Measurements from ENCODE around the gene TKTL1. TPM values are rescaled to one million over a fixed set of nuclear protein-coding genes. Genes with fewer than 3 reads are reported as not detected.

The TKTL1 gene
- total RNA-seq, 4 donors from 2014 or later, result not detected

DNA sequence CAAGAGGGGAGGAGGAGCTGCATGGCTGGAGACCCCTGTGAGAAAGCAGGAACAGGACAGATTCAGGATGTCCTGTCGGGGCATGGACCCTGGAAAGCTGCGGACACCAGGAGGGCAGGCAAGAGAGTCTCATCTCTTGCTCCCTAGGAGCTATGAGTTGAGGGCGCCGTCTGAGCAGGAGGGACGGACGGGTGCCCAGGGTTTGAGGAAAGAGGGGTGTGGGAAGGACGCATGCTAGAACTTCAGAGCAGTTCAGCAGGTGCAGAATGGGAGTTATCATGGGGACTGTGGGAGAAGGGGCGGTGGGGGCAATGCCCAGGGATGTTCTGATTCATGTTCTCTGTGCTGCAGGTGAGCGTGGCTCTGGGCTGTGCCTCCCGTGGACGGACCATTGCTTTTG is 24.8 kb downstream of the TKTL1 start:
- no peaks in the 10 kb centered on the region for H3K36me3 ChIP-seq
- TF ChIP-seq POLR2A (IDR thresholded peaks at IDR 0.05), result no peak
- TF ChIP-seq, protein P1, sequence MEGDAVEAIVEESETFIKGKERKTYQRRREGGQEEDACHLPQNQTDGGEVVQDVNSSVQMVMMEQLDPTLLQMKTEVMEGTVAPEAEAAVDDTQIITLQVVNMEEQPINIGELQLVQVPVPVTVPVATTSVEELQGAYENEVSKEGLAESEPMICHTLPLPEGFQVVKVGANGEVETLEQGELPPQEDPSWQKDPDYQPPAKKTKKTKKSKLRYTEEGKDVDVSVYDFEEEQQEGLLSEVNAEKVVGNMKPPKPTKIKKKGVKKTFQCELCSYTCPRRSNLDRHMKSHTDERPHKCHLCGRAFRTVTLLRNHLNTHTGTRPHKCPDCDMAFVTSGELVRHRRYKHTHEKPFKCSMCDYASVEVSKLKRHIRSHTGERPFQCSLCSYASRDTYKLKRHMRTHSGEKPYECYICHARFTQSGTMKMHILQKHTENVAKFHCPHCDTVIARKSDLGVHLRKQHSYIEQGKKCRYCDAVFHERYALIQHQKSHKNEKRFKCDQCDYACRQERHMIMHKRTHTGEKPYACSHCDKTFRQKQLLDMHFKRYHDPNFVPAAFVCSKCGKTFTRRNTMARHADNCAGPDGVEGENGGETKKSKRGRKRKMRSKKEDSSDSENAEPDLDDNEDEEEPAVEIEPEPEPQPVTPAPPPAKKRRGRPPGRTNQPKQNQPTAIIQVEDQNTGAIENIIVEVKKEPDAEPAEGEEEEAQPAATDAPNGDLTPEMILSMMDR (IDR thresholded peaks at IDR 0.05), result no peak
- no peaks in the 10 kb centered on the region for H3K4me1 ChIP-seq
- H3K4me3 ChIP-seq, result no peak overlapping the region
- H3K27me3 ChIP-seq, result no peaks in the 10 kb centered on the region
- DNase-seq, result no peak
- H3K9me3 ChIP-seq, result no peaks in the 10 kb centered on the region
- H3K27ac ChIP-seq, result no peak overlapping the region

DNA sequence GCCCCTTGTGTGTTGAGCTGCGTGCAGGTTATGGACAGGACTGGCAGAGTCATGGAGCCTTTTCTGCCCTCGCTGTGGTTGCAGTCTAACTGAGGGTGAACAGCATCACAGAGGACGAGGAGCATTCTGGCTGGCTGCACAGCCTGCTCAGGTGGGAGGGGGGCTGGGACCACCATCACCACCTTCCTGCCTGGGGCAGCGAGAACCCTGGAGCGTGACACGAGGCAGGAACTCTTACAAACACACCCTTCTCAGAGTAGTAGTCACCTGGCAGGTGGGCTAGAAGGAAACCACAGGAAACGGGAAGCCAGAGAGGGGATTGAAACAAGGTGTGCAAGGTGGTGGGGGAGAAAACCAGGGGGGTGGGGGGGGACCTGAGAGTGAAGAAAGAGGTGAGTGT is 25.6 kb downstream of the TKTL1 start:
- Histone ChIP-seq H3K9me3 (no peaks in the 10 kb centered on the region), H3K27me3 (no peaks in the 10 kb centered on the region), H3K36me3 (no peaks in the 10 kb centered on the region), H3K4me1 (no peaks in the 10 kb centered on the region), H3K27ac (no peak overlapping the region), H3K4me3 (no peak overlapping the region)
- DNase-seq, result no peak
- TF ChIP-seq, protein P1 (IDR thresholded peaks at IDR 0.05), result no peak
- no peak for TF ChIP-seq POLR2A (IDR thresholded peaks at IDR 0.05)

DNA sequence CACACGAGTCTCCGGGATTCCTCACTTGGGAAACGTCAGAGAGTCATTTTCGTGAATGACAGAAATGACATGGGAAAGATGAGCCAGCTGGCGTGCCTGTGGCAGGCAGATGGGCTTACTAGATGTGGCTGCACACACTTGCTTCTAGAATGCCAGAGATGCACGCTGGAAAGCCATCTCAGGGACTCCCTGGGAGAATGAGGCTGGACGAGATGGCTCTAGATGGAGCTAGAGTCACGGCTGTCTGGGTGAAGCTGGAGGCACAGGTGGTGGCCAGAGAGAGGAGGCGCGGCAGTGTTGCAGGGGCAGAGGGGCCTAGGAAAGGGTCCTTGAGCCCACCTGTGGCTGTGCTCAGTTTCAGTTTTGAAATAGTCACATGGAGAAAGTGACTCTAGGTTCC is 26.0 kb downstream of the TKTL1 start:
- no peaks in the 10 kb centered on the region for H3K4me1 ChIP-seq
- H3K4me3 ChIP-seq, result no peak overlapping the region
- no peaks in the 10 kb centered on the region for H3K36me3 ChIP-seq
- TF ChIP-seq, protein P1 (IDR thresholded peaks at IDR 0.05), result no peak
- no peak for TF ChIP-seq POLR2A (IDR thresholded peaks at IDR 0.05)
- H3K27me3 ChIP-seq, result no peaks in the 10 kb centered on the region
- no peak overlapping the region for H3K27ac ChIP-seq
- no peaks in the 10 kb centered on the region for H3K9me3 ChIP-seq
- peak in 1 of 3 donors; percentile 32 for DNase-seq

DNA sequence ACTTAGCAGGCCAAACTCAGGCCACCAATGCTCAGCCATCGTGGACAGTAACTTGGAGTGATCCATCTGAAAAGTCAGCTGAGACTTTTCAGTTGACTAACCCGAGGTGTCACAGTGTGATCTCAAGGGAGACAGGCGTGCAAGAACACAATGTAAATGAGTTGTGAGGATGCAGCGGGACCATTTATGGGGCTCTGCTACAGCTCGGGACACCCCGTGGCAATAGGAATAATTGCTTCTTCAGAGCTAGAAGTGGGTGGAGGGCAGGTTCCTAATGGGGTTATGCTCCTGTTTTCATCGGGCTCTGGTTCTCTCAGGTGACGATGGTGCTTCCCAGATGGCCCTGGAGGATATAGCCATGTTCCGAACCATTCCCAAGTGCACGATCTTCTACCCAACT is 27.3 kb downstream of the TKTL1 start:
- no peaks in the 10 kb centered on the region for H3K27me3 ChIP-seq
- no peak overlapping the region for H3K27ac ChIP-seq
- H3K36me3 ChIP-seq, result no peaks in the 10 kb centered on the region
- no peak for DNase-seq
- H3K4me1 ChIP-seq, result no peaks in the 10 kb centered on the region
- TF ChIP-seq, protein P1 (IDR thresholded peaks at IDR 0.05), result no peak
- TF ChIP-seq POLR2A (IDR thresholded peaks at IDR 0.05), result no peak
- no peak overlapping the region for H3K4me3 ChIP-seq
- H3K9me3 ChIP-seq, result no peaks in the 10 kb centered on the region

DNA sequence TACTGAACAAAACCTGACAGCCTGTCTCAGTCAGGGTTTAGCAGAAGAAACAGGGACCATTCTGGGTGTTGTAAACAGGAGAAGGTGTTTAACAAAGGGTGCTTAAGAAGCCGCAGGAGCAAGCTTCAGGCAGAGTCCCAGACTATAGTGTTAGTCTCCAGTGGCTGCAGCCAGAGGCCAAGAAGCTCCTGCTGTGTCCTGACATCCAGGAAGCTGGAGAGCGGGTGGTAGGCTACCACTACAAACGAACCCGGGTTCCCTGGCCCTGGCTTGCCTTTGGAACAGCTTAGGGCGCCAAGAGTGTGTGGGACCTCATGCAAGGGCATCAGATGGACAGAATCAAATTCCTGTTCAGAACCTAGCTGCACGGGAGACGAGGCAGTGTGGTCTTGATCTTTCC is 27.9 kb downstream of the TKTL1 start:
- H3K4me3 ChIP-seq, result no peak overlapping the region
- no peaks in the 10 kb centered on the region for H3K4me1 ChIP-seq
- TF ChIP-seq, protein P1 (IDR thresholded peaks at IDR 0.05), result no peak
- TF ChIP-seq POLR2A (IDR thresholded peaks at IDR 0.05), result no peak
- no peak overlapping the region for H3K27ac ChIP-seq
- H3K36me3 ChIP-seq, result no peaks in the 10 kb centered on the region
- DNase-seq, result no peak
- H3K9me3 ChIP-seq, result no peaks in the 10 kb centered on the region
- H3K27me3 ChIP-seq, result no peaks in the 10 kb centered on the region

DNA sequence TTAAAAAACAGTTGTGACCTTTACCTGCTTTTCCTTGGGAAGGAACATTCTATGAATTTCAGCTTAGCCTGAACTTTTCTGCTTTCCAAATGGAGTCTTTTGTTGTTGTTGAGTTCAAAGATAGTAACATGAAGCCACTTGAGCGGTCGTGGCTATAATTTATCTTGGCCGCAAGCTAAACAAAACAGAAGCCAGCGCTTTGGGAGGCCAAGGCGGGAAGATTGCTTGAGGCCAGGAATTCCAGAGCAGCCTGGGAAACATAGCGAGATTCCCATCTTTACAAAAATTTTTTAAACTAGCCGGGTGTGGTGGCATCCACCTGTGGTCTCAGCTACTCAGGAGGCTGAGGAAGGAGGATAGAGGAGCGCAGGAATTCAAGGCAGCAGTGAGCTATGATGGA is 29.9 kb downstream of the TKTL1 start:
- DNase-seq, result no peak
- H3K27me3 ChIP-seq, result no peaks in the 10 kb centered on the region
- no peak overlapping the region for H3K4me3 ChIP-seq
- H3K27ac ChIP-seq, result no peak overlapping the region
- no peaks in the 10 kb centered on the region for H3K36me3 ChIP-seq
- no peaks in the 10 kb centered on the region for H3K9me3 ChIP-seq
- no peaks in the 10 kb centered on the region for H3K4me1 ChIP-seq
- no peak for TF ChIP-seq POLR2A (IDR thresholded peaks at IDR 0.05)
- TF ChIP-seq, protein P1 (IDR thresholded peaks at IDR 0.05), result no peak

Data from Peyer's patch (tissue), 4 donors.